Measurements from ENCODE around the gene ECT2L.
"Not testable (repeated sequence)": the region's sequence is repeated elsewhere in the genome, so short reads cannot be mapped to it uniquely, and the experiment has no call there.

Gene ECT2L

DNA sequence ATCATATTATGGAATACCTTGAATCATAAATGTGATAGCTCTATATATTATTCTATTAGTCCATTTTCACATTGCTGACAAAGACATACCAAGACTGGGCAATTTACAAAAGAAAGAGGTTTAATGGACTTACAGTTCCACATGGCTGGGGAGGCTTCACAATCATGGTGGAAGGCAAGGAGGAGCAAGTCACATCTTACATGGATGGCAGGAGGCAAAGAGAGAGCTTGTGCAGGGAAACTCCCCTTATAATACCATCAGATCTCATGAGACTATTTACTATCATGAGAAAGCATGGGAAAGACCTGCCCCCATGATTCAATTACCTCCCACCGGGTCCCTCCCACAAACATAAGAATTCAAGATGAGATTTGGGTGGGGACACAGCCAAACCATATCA is 141.0 kb downstream of the ECT2L start:
- not testable (repeated sequence) for DNase-seq (ENCODE audit: low read depth, low spot score)

DNA sequence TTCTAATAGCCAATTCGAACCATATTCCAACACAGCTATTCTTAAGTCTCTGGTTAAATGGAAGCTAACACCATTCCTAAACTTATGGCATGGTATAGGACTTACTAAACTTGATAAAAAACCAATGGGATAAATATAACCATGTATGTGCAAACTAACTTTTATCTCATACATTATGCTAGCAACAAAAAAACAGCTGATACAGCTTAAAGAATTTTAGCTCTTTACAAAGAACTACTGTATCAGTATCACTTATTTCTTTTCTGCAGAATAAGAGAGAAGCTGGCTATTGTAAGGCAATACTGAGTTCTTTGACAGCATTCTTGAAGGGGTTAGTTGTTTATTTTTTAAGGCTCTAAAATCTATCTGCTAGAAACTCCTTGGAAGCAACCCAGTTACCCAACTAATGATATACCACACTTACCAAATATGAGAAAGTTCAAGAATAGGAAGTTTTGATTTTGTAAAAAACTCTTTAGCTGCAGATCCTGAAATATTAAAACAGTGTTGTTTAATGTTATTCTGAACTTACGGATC is 147.3 kb downstream of the ECT2L start:
- no peak for DNase-seq (ENCODE audit: low read depth, low spot score)

DNA sequence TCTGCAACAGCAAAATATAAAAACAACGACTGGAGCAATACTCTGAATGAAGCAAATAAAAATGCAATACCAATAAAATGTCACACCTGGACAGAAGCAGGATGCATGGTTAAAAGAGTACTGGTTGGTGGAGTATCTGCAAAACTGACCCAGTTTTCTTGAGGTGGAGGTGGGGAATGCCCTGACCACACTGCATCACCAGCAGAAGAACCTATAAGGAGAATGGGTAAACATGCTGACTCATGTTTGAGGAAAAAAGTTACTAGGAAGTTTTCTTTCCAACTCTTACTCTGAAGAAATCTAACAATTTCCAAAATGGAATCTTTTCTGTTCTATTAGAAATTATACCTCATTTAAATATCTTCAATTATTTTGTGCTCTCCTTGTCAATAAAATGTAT is 148.5 kb downstream of the ECT2L start:
- no peak for DNase-seq (ENCODE audit: low read depth, low spot score)

DNA sequence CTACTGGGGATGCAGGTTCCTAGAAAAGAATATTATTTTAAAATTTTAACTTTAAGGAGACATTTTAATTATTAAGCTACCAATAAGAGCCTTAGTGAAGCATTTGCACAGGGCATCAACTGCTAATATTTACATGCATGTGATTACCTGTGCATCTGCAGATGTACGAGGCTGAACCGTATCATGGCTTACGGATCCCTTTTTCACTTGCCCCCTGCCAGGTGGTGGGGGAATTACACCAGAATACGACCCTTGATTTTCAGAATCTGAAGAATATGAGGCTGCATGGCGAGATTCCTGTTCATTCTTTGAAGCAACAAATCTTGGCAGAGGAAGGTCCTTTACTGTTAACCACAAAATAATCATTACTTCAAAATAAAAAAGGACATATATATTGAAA is 149.5 kb downstream of the ECT2L start:
- no peak for DNase-seq (ENCODE audit: low read depth, low spot score)

DNA sequence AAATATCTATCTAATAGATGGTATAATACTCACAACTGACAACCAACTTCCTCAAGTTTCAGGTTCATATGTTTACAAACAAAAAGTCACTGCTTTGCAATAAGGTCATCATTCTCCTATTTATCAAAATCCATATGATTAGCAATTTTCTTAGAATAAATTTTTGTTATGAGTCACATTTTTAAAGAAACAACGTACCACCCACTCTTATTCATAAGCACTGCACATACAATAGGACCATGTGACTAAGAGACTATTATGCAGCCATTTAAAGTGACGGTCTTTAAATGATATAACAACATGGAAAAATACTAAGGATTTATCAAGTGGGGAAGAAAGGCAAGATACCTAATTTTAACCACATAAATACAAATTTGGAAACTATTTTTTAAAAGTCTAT is 152.1 kb downstream of the ECT2L start:
- DNase-seq (ENCODE audit: low read depth, low spot score), result no peak

DNA sequence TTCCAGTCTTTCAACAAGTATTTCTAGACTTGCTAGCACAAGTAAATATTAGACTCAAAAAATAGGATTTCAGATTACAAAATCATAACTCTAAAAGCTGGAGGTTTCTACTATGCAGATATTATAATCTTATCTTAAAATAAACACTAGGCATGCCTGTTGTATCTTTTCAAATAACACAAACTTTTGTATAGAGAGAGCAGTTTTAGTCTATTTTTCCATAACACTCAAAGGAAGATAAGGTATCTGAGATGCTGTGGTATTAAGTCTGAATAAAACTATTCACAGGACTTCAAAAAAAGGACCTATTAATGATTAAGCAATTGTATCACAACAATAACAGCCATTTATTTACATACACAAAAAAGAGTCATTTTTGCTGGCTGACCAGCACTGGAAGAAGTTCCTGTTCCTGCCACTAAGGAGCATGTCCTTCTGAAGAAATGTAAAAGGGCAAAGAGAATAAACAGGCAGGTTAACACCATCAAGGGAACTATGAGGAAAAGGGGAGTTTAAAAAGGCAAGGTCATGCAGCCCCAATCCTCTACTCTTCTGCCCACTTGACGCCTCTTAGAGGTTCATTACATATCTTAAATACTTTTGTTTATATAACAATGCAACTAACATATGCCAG is 152.8 kb downstream of the ECT2L start:
- DNase-seq (ENCODE audit: low read depth, low spot score), result no peak

DNA sequence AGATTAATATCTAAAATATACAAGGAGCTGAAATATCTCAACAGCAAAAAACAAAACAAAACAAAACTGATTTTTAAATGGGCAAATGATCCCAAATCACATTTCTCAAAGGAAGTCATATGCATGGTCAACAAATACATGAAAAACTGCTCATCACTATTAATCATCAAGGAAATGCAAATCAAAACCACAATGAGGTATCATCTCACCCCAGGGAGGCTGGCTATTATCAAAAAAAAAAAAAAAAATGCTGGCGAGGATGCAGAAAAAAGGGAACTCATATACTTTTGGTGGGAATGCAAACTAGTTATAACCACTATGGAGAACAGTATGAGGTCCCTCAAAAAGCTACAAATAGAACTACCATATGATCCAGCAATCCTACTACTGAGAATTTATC is 157.6 kb downstream of the ECT2L start:
- DNase-seq (ENCODE audit: low read depth, low spot score), result no peak
